Suppressor macrophage treated with lipopolysaccharide for 4 hours (primary cell): Measurements from ENCODE around the gene HOXC5.
"Not testable (repeated sequence)": the region's sequence is repeated elsewhere in the genome, so short reads cannot be mapped to it uniquely, and the experiment has no call there.

Experiments used
- DNase-seq: peaks from one replicate; pipeline ENCODE4 v3.0.0-alpha.2; 2020

HOXC5 gene

DNA sequence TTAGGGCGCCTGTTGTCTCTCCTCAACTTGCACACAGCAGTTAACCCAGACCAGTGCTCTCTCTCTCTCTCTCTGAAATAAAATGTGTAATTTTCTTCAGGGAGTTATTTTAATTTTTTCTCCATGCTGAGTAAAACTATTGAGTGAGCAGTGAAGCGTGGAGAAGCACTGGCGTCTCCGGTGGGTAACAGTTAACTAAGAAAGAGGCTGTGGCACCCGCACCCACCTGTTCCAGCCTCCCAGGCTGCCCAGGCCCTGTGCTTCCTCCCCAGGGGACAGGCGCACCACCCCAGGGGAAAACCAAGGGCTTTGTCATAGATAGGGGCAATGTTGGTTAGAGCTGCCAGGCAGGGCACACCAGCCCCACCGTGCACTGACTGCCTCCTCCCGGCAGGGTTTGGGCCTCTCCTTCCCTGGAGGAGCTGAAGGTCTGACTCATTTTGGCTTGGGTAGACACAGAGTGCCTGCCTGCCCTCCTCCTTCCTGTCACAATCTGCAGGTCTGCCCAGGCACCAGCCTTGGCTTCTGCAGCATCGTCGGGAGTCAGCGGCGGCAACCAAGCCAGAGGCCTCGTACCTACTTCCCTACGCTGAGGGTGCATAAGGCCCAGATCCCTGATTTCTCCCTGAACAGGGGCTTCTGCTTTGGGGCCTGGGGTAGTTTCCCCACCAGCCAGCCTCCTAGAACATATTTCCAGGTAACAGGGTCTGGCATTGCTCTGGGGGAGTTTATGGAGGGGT is 3.9 kb downstream of the HOXC5 start:
- DNase-seq: no peak

- DNase-seq: no peak
Observed at GRCh38 chr12:54037360-54038283, 4.8 kb downstream of the HOXC5 start.

- DNase-seq: no peak
Observed at GRCh38 chr12:54038284-54038870, 5.5 kb downstream of the HOXC5 start.

- no peak for DNase-seq
Observed at GRCh38 chr12:54038871-54039414, 6.1 kb downstream of the HOXC5 start.

DNA sequence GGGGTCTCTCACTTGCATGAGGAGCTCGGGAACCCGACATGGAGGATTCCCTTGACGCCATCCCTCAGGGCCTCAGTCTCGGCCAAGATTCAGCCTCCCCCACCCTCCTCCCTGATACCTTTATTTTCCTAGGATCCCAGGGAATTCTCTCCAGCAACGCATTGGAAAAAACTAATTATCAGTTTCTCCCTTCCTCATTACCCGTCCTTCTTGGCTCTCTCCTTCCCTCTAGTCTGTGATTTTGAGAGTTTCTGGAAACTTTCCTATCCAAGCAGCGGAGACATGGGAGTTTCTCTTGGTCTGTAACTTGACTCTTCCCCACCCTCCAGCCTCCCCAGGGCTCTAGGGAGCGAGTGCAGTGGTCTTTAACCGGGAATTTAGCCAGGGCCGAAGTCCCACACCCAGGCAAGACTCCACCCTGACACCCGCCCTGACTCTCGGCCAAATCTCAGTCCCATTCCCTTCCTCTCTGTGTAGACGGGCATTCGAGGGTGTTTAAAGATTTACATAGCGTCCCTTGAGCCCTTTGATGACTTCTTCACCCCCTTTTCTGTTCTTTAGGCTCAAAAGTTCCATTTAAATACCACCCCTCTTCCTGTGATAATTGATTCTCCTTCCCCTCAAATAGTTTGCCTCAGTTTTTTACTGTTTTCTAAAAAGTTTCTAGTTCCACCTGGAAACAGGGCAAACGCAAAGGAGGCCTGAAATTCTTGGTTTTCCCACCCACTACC is 6.7 kb downstream of the HOXC5 start:
- no peak for DNase-seq

GRCh38 chr12:54040148-54040494 is 7.3 kb downstream of the HOXC5 start:
- DNase-seq: no peak

DNA sequence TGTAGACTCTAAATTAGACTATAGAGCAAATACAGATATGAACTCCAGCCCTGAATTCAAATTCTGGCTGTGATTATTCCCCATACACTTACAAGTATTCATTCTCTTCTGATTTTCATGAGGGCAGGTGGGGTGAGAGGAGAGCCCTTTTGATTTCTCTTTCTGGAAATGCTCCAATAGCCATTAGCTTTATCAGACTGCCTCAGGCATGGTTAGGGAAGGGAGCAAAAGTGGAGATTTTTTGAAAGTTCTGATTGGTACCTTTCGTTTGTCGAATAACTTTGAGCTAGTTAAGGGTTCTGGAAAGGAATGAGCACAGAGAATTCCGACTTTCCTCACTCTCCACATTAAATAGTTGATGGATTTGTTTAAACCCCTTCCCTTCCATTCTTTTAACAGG is 7.8 kb downstream of the HOXC5 start:
- DNase-seq: no peak

- no peak for DNase-seq
Observed at GRCh38 chr12:54041097-54041690, 8.3 kb downstream of the HOXC5 start.

DNA sequence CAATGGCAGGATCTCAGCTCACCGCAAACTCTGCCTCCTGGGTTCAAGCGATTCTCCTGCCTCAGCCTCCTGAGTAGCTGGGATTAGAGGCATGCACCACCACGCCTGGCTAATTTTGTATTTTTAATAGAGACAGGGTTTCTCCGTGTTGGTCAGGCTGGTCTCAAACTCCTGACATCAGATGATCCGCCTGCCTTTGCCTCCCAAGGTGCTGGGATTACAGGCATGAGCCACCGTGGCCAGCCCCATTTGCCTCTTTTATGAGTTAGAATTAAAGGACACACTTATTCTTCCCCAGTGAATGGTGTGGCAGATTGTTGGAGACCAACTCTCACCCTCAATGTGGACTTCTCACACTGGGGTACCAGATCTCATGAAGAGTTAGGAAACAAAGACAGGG is 9.2 kb downstream of the HOXC5 start:
- DNase-seq: not testable (repeated sequence)

DNA sequence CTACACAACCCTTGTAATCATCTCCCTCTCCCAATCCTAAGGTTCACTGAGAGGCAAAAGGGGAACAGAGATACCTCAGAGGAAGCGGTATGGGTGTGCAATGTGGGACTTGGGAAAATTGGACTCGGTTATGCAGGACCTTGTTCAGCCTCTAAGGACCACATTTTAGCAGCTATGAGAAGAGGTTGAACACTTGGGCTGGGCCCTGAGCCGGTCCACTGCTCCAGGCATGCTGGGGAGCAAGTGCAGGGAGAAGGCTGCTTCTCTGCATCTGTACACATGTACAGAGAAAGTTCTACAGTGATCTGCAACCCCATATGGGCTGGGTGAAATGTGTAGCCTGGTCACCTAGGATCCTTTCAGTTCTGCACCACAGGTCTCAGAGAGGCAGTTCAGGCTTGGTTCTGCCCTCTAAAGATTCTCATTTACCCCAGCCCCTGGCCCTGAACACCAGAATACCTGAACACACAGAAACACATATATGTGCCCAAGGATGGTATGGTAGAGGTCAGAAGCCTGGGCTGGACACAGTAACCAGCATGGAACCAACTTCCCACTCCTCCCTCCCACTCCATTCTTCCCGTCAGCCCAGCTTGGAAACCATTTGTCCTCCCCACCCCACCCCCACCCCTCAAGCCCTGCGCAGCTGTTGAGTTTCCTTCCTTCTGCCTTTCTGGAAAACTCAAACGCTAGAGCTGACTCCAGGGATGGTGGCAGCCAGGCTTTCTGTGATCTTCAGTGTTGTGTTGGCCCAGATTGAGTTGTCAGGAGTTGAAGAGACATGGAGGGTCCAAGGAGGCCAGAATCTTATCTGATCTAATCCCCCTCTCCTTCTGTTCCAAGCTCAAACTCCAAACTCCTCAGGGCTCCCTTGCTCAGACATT is 10.4 kb downstream of the HOXC5 start:
- DNase-seq: no peak

- no peak for DNase-seq
Observed at GRCh38 chr12:54044425-54045103, 11.7 kb downstream of the HOXC5 start.

- no peak for DNase-seq
Observed at GRCh38 chr12:54045401-54045800, 12.6 kb downstream of the HOXC5 start.

DNA sequence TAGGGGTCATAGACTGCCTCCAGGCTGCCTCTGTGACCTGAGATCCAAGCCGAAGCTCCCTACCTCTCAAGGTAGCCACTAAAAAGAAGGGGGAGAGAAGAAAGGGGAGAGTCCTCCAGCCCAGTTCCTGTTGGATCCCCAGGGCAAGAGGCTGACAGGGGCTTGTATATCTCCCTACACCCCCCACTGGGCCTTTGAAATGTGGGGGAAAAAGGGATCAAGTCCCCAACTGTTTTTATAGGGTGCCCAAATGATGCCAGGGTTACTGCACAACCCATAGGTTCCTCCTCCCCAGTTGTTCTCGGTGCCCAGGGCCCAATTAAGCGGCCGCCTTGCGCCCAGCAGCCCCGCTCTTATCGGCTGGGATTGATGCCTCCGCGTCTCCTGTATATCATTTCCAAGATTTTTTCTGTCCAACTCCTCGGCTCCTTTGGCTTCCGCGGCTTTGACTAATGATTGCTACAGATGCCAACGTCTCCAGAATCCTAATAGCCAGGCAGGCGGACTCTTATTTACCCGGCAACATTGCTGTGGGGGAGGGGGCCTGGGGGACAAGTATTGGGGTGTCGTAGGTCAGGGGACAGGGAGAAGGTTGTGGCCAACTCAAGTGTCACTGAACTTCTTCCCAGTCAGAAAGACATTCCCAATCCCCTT is 13.1 kb downstream of the HOXC5 start:
- DNase-seq: no peak

DNA sequence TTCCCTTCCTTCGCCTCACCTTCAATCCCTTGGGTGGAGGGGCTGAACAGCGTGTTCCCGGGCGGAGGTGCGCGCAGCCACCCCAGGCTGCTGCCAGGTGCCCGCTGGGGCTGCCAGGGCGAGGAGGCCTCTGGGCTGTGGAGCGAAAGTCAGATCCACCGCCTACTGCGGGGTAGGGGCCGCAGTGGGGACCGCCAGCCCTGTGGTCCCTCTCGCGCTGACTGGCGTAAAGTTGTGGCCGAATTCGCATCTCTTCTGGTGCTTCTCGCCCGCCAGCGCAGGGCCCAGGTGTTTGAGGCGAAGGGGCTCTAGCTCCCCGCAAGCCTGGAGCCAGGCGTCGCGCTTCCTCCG is 13.9 kb downstream of the HOXC5 start:
- no peak for DNase-seq

- DNase-seq: no peak
Observed at GRCh38 chr12:54047160-54047963, 14.5 kb downstream of the HOXC5 start.

- no peak for DNase-seq
Observed at GRCh38 chr12:54047964-54048303, 15.1 kb downstream of the HOXC5 start.

GRCh38 chr12:54048406-54049093 is 15.7 kb downstream of the HOXC5 start:
- no peak for DNase-seq

GRCh38 chr12:54049108-54049507 is 16.3 kb downstream of the HOXC5 start:
- no peak for DNase-seq

DNA sequence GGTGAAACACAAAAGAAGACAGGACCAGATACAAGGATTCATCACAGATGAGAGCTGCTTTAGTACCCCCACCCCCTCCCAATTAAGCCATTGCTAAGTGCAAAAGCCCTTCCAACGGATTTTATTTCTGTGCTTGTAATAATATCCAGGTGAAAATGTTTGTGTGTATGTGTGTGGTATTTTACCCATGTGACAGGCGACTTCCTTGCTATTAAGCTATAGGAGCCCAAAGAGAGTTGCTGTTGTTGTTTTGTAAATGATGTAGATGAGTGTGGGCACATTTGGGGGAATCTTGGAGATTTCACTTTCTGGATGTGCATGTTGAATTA is 17.6 kb downstream of the HOXC5 start:
- DNase-seq: no peak
